ENCODE results near the gene NECTIN1.

DNA sequence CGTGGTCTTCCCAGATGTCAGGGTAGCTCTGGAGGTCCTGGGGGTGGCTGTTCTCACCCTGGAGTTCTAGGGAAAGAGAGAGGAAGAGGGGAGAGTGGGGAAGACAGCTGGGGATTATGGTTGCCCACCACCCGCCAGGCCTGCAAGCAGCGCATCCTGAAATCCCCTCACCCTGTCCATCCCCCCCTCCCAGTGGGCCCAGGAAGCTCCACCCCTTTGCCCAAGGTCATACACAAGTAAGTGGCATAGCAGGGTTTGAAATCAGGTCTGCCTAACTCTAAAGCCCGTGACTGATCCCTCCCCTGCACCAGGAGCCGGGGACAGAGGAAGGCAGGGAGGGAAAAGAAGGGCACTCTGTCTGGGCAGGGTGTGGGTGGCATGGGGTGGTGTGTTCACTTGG lies 105.3 kb downstream of the NECTIN1 start:
- TF ChIP-seq, protein P1, sequence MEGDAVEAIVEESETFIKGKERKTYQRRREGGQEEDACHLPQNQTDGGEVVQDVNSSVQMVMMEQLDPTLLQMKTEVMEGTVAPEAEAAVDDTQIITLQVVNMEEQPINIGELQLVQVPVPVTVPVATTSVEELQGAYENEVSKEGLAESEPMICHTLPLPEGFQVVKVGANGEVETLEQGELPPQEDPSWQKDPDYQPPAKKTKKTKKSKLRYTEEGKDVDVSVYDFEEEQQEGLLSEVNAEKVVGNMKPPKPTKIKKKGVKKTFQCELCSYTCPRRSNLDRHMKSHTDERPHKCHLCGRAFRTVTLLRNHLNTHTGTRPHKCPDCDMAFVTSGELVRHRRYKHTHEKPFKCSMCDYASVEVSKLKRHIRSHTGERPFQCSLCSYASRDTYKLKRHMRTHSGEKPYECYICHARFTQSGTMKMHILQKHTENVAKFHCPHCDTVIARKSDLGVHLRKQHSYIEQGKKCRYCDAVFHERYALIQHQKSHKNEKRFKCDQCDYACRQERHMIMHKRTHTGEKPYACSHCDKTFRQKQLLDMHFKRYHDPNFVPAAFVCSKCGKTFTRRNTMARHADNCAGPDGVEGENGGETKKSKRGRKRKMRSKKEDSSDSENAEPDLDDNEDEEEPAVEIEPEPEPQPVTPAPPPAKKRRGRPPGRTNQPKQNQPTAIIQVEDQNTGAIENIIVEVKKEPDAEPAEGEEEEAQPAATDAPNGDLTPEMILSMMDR (IDR thresholded peaks at IDR 0.05): no peak
- TF ChIP-seq POLR2A (IDR thresholded peaks at IDR 0.05): no peak
